GM04503 (cell line): ENCODE measurements around the gene AGBL2.
"Not testable (repeated sequence)": the region's sequence is repeated elsewhere in the genome, so short reads cannot be mapped to it uniquely, and the experiment has no call there.

Source experiments
- DNase-seq: peaks from one replicate; pipeline ENCODE4 v3.0.0-alpha.2; 2012; ENCODE audit warnings: low read depth

AGBL2 gene

GRCh38 chr11:47715082-47715669 is at the start of gene AGBL2:
TSS of gene AGBL2 (minus strand) at chr11:47715369. CDS start at chr11:47714650, 719 bp downstream.
- peak; percentile 6 for DNase-seq

GRCh38 chr11:47759291-47759690 is 44.1 kb upstream of the AGBL2 start:
- DNase-seq = not testable (repeated sequence)

GRCh38 chr11:47756208-47756607 is 41.0 kb upstream of the AGBL2 start:
- no peak for DNase-seq

GRCh38 chr11:47750725-47751124 is 35.6 kb upstream of the AGBL2 start:
- DNase-seq = no peak

- not testable (repeated sequence) for DNase-seq
Observed at GRCh38 chr11:47742494-47742893, 27.3 kb upstream of the AGBL2 start.

- not testable (repeated sequence) for DNase-seq
Observed at GRCh38 chr11:47737817-47738216, 22.6 kb upstream of the AGBL2 start.

- DNase-seq = no peak
Observed at GRCh38 chr11:47732271-47732670, 17.1 kb upstream of the AGBL2 start.

GRCh38 chr11:47731475-47731874 is 16.3 kb upstream of the AGBL2 start:
- no peak for DNase-seq

GRCh38 chr11:47726878-47727514 is 11.8 kb upstream of the AGBL2 start:
- DNase-seq = no peak

GRCh38 chr11:47726118-47726442 is 10.9 kb upstream of the AGBL2 start:
- DNase-seq = no peak

GRCh38 chr11:47725442-47726117 is 10.4 kb upstream of the AGBL2 start:
- no peak for DNase-seq

GRCh38 chr11:47724041-47724729 is 9.0 kb upstream of the AGBL2 start:
- no peak for DNase-seq

GRCh38 chr11:47723041-47723440 is 7.9 kb upstream of the AGBL2 start:
- DNase-seq = peak; percentile 1

- DNase-seq = no peak
Observed at GRCh38 chr11:47720651-47721050, 5.5 kb upstream of the AGBL2 start.

- DNase-seq = no peak
Observed at GRCh38 chr11:47716692-47717091, 1.5 kb upstream of the AGBL2 start.

- DNase-seq = peak; percentile 11
Observed at GRCh38 chr11:47714554-47715081, 551 bp downstream of the AGBL2 start.

GRCh38 chr11:47711816-47712215 is 3.4 kb downstream of the AGBL2 start:
- no peak for DNase-seq

- no peak for DNase-seq
Observed at GRCh38 chr11:47711225-47711624, 3.9 kb downstream of the AGBL2 start.

- DNase-seq = not testable (repeated sequence)
Observed at GRCh38 chr11:47707275-47707786, 7.8 kb downstream of the AGBL2 start.

GRCh38 chr11:47705721-47706120 is 9.4 kb downstream of the AGBL2 start:
- no peak for DNase-seq

GRCh38 chr11:47691979-47692378 is 23.2 kb downstream of the AGBL2 start:
- DNase-seq = no peak

- no peak for DNase-seq
Observed at GRCh38 chr11:47689480-47689879, 25.7 kb downstream of the AGBL2 start.
